ENCODE measurements around the gene PEPD. TPM values are rescaled to one million over a fixed set of nuclear protein-coding genes. Genes with fewer than 3 reads are reported as not detected.
"Not testable (repeated sequence)": the region's sequence is repeated elsewhere in the genome, so short reads cannot be mapped to it uniquely, and the experiment has no call there.

Gene PEPD
- total RNA-seq, 8 experiments from 2014 or later = 15.1 to 113 (median 40.7) TPM

DNA sequence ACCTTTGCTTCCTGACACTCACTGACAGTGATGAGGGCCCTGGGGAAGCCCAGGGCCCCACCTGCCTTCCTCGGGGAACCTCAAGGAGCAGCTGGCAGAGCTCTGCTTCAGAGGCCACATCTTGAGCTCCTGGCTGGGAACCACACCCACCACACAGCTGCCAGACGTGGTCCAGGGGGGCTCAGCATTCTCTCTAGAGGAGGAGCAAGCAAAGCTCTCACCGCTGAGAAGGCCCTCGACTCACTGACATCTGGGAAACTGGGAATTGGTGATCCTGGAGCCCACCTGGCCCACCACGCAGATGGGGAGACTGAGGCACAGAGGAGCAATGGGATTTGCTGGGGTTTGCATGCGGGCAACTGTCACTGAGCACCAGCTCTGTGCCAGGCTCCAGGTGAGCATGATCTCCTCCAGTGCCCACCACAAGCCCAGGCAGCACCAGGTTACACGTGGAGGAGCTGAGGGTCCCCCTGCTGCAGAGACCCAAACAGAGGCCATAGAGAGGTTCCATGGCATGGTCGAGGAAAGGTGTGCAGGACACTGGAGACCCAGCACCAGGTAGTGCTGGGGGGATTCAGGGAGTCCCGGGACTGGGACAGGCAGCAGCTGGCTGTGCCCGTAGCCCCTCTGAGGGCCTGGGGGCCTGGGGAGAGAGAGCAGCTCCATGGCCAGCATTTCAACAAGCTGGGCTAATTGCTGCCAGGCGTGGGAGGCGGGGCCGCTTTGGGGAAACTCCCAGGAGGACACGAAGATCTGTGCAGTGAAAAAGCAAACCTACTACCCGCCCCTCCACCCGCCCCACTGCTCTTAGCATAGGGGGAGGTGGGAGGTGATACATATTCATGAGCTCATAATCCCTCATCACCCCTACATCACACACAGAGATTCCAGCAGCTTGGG lies 33.4 kb downstream of the PEPD start:
- peak; percentile 6 to 98 (median 40) for ATAC-seq (replicated peaks in 6 of 8)
- in situ Hi-C loops (cut with MboI; ENCODE audit: low pct_unique_long_range_greater_than_20kb in 2 of 9, low sequenced_read_pairs in 9 of 9, unreplicated experiment in 9 of 9) = no loop called here
- Histone ChIP-seq H3K4me3 (no peak overlapping the region), H3K27ac (peak overlapping the region; percentile 83 to 88), H3K4me1 (replicated peaks in 1 of 2) (peaks cover 32 to 45% of the 10 kb centered on the region in 2 donors)
- 100% methylated on average over 1 of the region's 16 CpGs; no CpG with 5 or more reads in 8 of the 10 experiments for WGBS, 10 experiments

- in situ Hi-C loops (cut with MboI; ENCODE audit: low pct_unique_long_range_greater_than_20kb in 2 of 9, low sequenced_read_pairs in 9 of 9, unreplicated experiment in 9 of 9) = no loop called here
- Histone ChIP-seq H3K4me1 (replicated peaks in 1 of 2) (peaks cover 32 to 45% of the 10 kb centered on the region in 2 donors), H3K27ac (peak overlapping the region; percentile 83 to 88), H3K4me3 (no peak overlapping the region)
- ATAC-seq (replicated peaks in 6 of 8) = peak in 5 of 8 experiments; percentile 85 to 91 (median 89)
- 41 to 100% (median 62%) methylated on average over 1 to 9 of the region's 23 CpGs; no CpG with 5 or more reads in 3 of the 10 experiments for whole genome bisulfite sequencing, 10 experiments
These were observed 34.4 kb downstream of the PEPD start for GRCh38 chr19:33486936-33487811.

GRCh38 chr19:33486407-33486806 lies 35.2 kb downstream of the PEPD start:
- peak overlapping the region; percentile 83 to 88 for H3K27ac ChIP-seq
- peak in 2 of 8 experiments; percentile 8 for ATAC-seq (replicated peaks in 6 of 8)
- 67 to 100% (median 85%) methylated on average over 1 to 3 of the region's 8 CpGs; no CpG with 5 or more reads in 6 of the 10 experiments for whole genome bisulfite sequencing, 10 experiments
- peaks cover 32 to 45% of the 10 kb centered on the region in 2 donors for H3K4me1 ChIP-seq (replicated peaks in 1 of 2)
- H3K4me3 ChIP-seq = no peak overlapping the region
- in situ Hi-C loops (cut with MboI; ENCODE audit: low pct_unique_long_range_greater_than_20kb in 2 of 9, low sequenced_read_pairs in 9 of 9, unreplicated experiment in 9 of 9) = no loop called here

DNA sequence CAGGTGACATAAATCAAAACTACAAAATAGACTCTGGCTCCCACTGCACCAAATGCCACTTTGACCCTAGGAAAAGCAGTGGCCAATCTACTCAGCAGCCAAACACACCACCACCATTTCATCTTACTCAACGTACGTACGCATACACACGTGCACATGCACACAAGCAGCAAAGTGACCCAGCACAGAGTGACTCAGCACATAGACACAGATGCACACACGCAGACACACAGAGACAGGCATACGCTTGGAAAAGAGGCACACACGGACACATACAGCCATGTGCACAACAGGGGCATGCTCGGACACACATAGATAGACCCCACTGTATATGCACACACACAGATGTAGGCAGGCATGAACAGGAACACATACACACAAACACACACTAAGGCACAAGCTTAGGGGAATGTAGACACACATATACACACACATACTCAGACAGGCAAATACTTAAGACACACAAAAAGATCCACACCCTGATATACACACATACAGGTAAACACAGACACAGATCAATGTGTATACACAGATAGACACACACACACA lies 37.3 kb downstream of the PEPD start:
- ATAC-seq (replicated peaks in 6 of 8) = peak in 5 of 8 experiments; percentile 20 to 48 (median 40)
- Histone ChIP-seq H3K27ac (peak overlapping the region; percentile 7 to 47), H3K4me3 (no peak overlapping the region), H3K4me1 (replicated peaks in 1 of 2) (peaks cover 29 to 41% of the 10 kb centered on the region in 2 donors)
- in situ Hi-C loops (cut with MboI; ENCODE audit: low pct_unique_long_range_greater_than_20kb in 2 of 9, low sequenced_read_pairs in 9 of 9, unreplicated experiment in 9 of 9) = no loop called here
- 82 to 100% (median 89%) methylated on average over 1 to 7 of the region's 8 CpGs; no CpG with 5 or more reads in 5 of the 10 experiments for WGBS, 10 experiments

GRCh38 chr19:33482476-33482875 lies 39.1 kb downstream of the PEPD start:
- WGBS, 10 experiments = 62 to 100% (median 86%) methylated on average over 1 to 3 of the region's 3 CpGs; no CpG with 5 or more reads in 3 of the 10 experiments
- in situ Hi-C loops (cut with MboI; ENCODE audit: low pct_unique_long_range_greater_than_20kb in 2 of 9, low sequenced_read_pairs in 9 of 9, unreplicated experiment in 9 of 9) = no loop called here
- Histone ChIP-seq H3K4me1 (replicated peaks in 1 of 2) (peaks cover 16 to 24% of the 10 kb centered on the region in 2 donors), H3K27ac (no peak overlapping the region), H3K4me3 (no peak overlapping the region)
- no peak for ATAC-seq (replicated peaks in 6 of 8)

DNA sequence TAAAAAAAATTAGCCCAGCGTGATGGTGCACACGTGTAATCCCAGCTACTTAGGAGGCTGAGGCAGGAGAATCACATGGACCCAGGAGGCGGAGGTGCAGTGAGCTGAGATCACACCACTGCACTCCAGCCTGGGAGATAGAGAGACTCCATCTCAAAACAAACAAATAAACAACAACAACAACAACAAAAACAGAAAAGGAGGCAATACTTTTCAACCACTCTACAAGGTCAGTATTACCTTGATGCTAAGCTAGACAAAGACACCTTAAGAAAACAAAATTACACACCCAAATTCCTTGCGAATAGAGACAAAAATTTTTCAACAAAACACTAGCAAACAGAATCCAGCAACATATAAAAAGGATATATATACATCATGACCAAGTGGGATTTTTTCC lies 39.7 kb downstream of the PEPD start:
- 59 to 100% (median 98%) methylated on average over 1 to 4 of the region's 4 CpGs; no CpG with 5 or more reads in 2 of the 10 experiments for WGBS, 10 experiments
- Histone ChIP-seq H3K4me3 (no peak overlapping the region), H3K27ac (no peak overlapping the region), H3K4me1 (replicated peaks in 1 of 2) (peaks cover 10 to 18% of the 10 kb centered on the region in 2 donors)
- in situ Hi-C loops (cut with MboI; ENCODE audit: low pct_unique_long_range_greater_than_20kb in 2 of 9, low sequenced_read_pairs in 9 of 9, unreplicated experiment in 9 of 9) = no loop called here
- ATAC-seq (replicated peaks in 6 of 8) = no peak

DNA sequence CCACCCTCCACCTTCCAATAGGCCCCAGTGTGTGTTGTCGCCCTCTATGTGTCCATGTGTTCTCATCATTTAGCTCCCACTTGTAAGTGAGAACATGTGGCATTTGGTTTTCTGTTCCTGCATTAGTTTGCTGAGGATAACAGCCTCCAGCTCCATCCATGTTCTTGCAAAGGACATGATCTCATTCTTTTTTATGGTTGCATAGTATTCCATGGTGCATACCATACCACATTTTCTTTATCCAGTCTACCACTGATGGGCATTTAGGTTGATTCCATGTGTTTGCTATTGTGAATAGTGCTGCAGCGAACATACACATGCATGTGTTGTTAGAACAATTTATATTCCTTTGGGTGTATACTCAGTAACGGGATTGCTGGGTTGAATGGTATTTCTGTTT lies 42.0 kb downstream of the PEPD start:
- H3K4me3 ChIP-seq; ATAC-seq (replicated peaks in 6 of 8); H3K4me1 ChIP-seq (replicated peaks in 1 of 2); in situ Hi-C loops (cut with MboI; ENCODE audit: low pct_unique_long_range_greater_than_20kb in 2 of 9, low sequenced_read_pairs in 9 of 9, unreplicated experiment in 9 of 9); H3K27ac ChIP-seq: not testable (repeated sequence)
- 68 to 100% (median 94%) methylated on average over 1 to 3 of the region's 3 CpGs; no CpG with 5 or more reads in 1 of the 10 experiments for WGBS, 10 experiments

DNA sequence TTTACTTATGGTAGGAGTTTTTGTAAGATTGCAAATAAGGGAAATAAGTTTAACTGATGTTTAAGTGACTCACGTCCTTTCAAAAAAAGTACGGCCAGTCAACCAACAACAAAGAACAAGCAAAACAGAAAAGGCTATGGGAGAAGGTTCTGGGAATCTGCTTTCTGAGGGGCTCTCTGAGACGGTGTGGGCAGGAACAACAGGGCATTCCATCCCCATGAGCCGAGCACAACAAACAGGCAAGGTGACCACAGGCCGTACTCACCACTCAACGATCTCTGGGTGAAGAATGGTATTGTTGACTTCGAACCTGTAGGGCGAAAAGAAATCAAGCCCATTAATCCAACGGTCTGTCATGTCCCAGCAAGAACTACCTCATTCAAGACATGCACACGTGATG lies 43.8 kb downstream of the PEPD start:
- no peak overlapping the region for H3K27ac ChIP-seq
- WGBS, 10 experiments = 80 to 100% (median 95%) methylated on average over 1 to 6 of the region's 10 CpGs; no CpG with 5 or more reads in 3 of the 10 experiments
- no peak overlapping the region for H3K4me3 ChIP-seq
- no peak for ATAC-seq (replicated peaks in 6 of 8)
- in situ Hi-C loops (cut with MboI; ENCODE audit: low pct_unique_long_range_greater_than_20kb in 2 of 9, low sequenced_read_pairs in 9 of 9, unreplicated experiment in 9 of 9) = no loop called here
- H3K4me1 ChIP-seq (replicated peaks in 1 of 2) = peaks cover 10 to 11% of the 10 kb centered on the region in 2 donors

GRCh38 chr19:33476151-33476707 lies 45.4 kb downstream of the PEPD start:
- ATAC-seq (replicated peaks in 6 of 8) = no peak
- in situ Hi-C loops (cut with MboI; ENCODE audit: low pct_unique_long_range_greater_than_20kb in 2 of 9, low sequenced_read_pairs in 9 of 9, unreplicated experiment in 9 of 9) = no loop called here
- Histone ChIP-seq H3K4me1 (replicated peaks in 1 of 2) (peaks cover 14 to 15% of the 10 kb centered on the region in 2 donors), H3K4me3 (no peak overlapping the region), H3K27ac (no peak overlapping the region)
- WGBS, 10 experiments = 67 to 100% (median 96%) methylated on average over 1 to 5 of the region's 11 CpGs; no CpG with 5 or more reads in 5 of the 10 experiments

DNA sequence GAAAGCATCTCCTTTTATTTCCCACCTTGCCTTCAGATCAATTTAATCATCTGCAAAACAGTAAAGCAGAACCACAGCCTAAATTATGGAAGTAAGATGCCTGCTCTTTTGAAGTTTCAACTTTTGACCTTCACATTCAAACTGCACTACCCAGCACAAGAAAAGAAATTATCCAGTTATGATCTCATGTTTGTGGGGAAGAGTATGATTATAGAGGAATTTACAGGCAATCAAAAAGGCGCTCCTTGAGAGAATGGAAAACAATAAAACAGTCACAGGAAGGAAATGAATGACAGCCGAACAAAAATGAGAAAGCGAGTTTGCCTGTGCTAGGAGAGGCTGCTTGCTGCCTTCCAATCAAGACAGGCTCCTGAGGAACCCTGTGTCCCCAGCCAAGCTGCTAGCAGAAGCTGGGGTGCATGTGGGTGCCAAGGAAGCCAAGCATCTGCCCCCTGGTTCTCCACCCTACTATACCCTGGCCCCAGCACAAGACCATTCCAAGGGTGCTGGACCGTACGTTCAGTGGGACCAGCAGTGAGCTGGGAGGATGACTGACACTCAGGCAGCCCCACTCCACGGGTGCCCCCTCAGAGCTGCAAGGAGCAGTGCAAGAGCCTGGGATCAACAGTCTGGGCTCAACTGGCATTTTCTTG lies 47.8 kb downstream of the PEPD start:
- Histone ChIP-seq H3K27ac (peak overlapping the region in 1 of 2 donors; percentile 39), H3K4me1 (replicated peaks in 1 of 2) (peaks cover 15% of the 10 kb centered on the region in 2 donors), H3K4me3 (no peak overlapping the region)
- peak in 6 of 8 experiments; percentile 9 to 46 (median 12) for ATAC-seq (replicated peaks in 6 of 8)
- WGBS, 10 experiments = 38 to 93% (median 80%) methylated on average over 1 to 3 of the region's 6 CpGs; no CpG with 5 or more reads in 1 of the 10 experiments
- in situ Hi-C loops (cut with MboI; ENCODE audit: low pct_unique_long_range_greater_than_20kb in 2 of 9, low sequenced_read_pairs in 9 of 9, unreplicated experiment in 9 of 9) = no loop called here

DNA sequence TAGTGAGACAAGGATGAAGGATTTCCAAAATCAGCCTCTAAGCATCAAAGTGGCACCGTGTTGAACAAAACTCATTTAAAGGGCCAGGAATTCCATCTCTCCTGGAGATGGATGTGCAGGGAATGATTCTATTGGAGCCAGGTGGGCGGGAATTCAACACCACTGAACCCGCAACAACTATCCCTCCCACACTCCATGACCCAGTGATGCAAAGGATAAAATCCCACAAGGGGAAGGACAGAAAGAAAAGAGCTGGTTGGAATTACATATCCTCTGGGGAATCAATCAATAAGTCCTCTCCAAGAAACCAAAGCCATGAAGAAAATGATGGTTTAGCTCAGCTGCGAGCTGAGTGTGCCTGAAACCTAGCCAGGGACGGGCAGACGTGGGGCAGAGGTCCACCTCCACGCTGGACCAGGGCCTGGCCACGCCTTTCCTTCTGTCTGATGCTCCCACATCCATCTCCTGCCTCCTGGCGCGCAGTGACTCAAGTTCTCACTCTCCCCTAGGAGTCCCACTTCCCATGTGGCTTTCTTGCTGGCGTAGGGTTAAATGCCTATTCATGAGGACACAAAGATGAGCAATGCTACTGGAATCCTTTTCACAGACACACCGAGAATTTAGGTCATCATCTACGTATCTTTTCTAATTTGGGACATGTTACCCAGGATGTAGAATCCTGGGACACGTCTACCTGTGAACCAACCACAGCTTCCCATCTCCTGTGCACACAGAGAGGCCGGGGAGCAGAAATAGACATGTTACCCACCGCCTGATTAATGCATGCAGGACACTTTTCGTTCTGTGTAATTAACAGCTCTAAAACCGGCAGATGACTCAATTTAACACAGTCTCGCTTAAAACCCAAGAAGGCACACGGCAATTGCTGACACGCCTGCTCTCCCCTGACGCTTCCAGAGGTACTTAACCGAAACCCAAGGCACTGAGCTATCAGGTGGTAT lies 48.6 kb downstream of the PEPD start:
- no peak overlapping the region for H3K4me3 ChIP-seq
- H3K4me1 ChIP-seq (replicated peaks in 1 of 2) = peaks cover 22 to 23% of the 10 kb centered on the region in 2 donors
- ATAC-seq (replicated peaks in 6 of 8) = peak in 7 of 8 experiments; percentile 35 to 92 (median 76)
- WGBS, 10 experiments = 21 to 88% (median 53%) methylated on average over 1 to 20 of the region's 23 CpGs; no CpG with 5 or more reads in 1 of the 10 experiments
- H3K27ac ChIP-seq = peak overlapping the region; percentile 39 to 47
- in situ Hi-C loops (cut with MboI; ENCODE audit: low pct_unique_long_range_greater_than_20kb in 2 of 9, low sequenced_read_pairs in 9 of 9, unreplicated experiment in 9 of 9) = no loop called here

Measured in motor neuron (in vitro differentiated cells).